HG03280 (cell line): Measurements from ENCODE around the gene ASPSCR1.
A peak's percentile ranks its signal among the peaks of the same experiment; 100 is the strongest.

Experiments used
- ATAC-seq: cut with Tn5 transposase; IDR thresholded peaks from one replicate; pipeline ENCODE4 v1.9.1; 2021; ENCODE audit warnings: mild to moderate bottlenecking, moderate library complexity; ENCODE audit not compliant: unreplicated experiment

The ASPSCR1 gene

GRCh38 chr17:82022310-82022980, 45.0 kb downstream of the ASPSCR1 start, which contains the start of gene CENPX:
CENPX (minus strand) TSS chr17:82022878; CDS start chr17:82022861, 17 bp downstream.
- peak; percentile 5 for ATAC-seq

GRCh38 chr17:82022981-82023446, 45.6 kb downstream of the ASPSCR1 start, which contains the start of gene LRRC45:
LRRC45 (plus strand) TSS chr17:82023305; CDS start chr17:82023644, 339 bp downstream.
- peak; percentile 88 for ATAC-seq

GRCh38 chr17:82023447-82024241, 46.2 kb downstream of the ASPSCR1 start:
- ATAC-seq, result peak; percentile 7

GRCh38 chr17:82024859-82025258, 47.4 kb downstream of the ASPSCR1 start:
- no peak for ATAC-seq

GRCh38 chr17:82025401-82026107, 48.1 kb downstream of the ASPSCR1 start:
- ATAC-seq, result no peak

GRCh38 chr17:82028246-82028645, 50.8 kb downstream of the ASPSCR1 start:
- no peak for ATAC-seq

- no peak for ATAC-seq
Measured at GRCh38 chr17:82028966-82029365, 51.5 kb downstream of the ASPSCR1 start.

- ATAC-seq, result no peak
Measured at GRCh38 chr17:82029391-82029790, 52.0 kb downstream of the ASPSCR1 start.

- no peak for ATAC-seq
Measured at GRCh38 chr17:82029990-82030469, 52.6 kb downstream of the ASPSCR1 start.

GRCh38 chr17:82030470-82031302, 53.3 kb downstream of the ASPSCR1 start:
- peak; percentile 43 for ATAC-seq

- no peak for ATAC-seq
Measured at GRCh38 chr17:82031303-82031884, 54.0 kb downstream of the ASPSCR1 start, which contains the start of gene RAC3. RAC3 (plus strand) TSS chr17:82031678; CDS start chr17:82031762, 84 bp downstream.

- ATAC-seq, result no peak
Measured at GRCh38 chr17:82031885-82032627, 54.6 kb downstream of the ASPSCR1 start.

GRCh38 chr17:82033359-82034085, 56.1 kb downstream of the ASPSCR1 start:
- ATAC-seq, result no peak

GRCh38 chr17:82034371-82035011, 57.1 kb downstream of the ASPSCR1 start:
- no peak for ATAC-seq

GRCh38 chr17:82035488-82035887, 58.1 kb downstream of the ASPSCR1 start:
- no peak for ATAC-seq

- ATAC-seq, result no peak
Measured at GRCh38 chr17:82035956-82036633, 58.7 kb downstream of the ASPSCR1 start.

GRCh38 chr17:82036634-82037091, 59.2 kb downstream of the ASPSCR1 start:
- no peak for ATAC-seq
